ENCODE measurements around the gene ALB. TPM values are rescaled to one million over a fixed set of nuclear protein-coding genes. Genes with fewer than 3 reads are reported as not detected.

ALB gene
- total RNA-seq, 2 experiments from 2014 or later, result 0.47 to 0.63 TPM

- Mint-ChIP-seq H3K4me1 (ENCODE audit: low read depth) (no peaks in the 10 kb centered on the region), H3K27me3 (peaks cover 8% of the 10 kb centered on the region), H3K4me3 (no peak overlapping the region), H3K36me3 (ENCODE audit: low read depth) (no peaks in the 10 kb centered on the region), H3K27ac (no peak overlapping the region), H3K9me3 (no peaks in the 10 kb centered on the region)
- POLR2A ChIA-PET, result no interaction called here
- no peaks in the 10 kb centered on the region for H3K4me1 ChIP-seq (ENCODE audit: insufficient read depth, low read length)
- H3K9me3 ChIP-seq (ENCODE audit: control insufficient read depth in 1 of 2, insufficient read depth in 1 of 2, low read length in 2 of 2), result no peaks in the 10 kb centered on the region
- intact Hi-C loops (cut with DNase I, micrococcal nuclease), result loop anchor here in 1 of 2 experiments (10.0 kb wide), 1 partner anchor 725 kb away; no protein-coding TSS in a partner anchor
- H3K27ac ChIP-seq (ENCODE audit: low read depth in 1 of 2, low read length in 2 of 2), result no peak overlapping the region
- H3K4me3 ChIP-seq (ENCODE audit: low read length), result no peak overlapping the region
- ATAC-seq (ENCODE audit: poor library complexity) (no peak), DNase-seq (no peak)
- TF ChIP-seq CTCF (IDR thresholded peaks at IDR 0.05), result no peak
- peaks cover 0 to 5% of the 10 kb centered on the region in 2 experiments for H3K27me3 ChIP-seq (ENCODE audit: control insufficient read depth in 1 of 2, insufficient read depth in 2 of 2, low read length in 2 of 2)
- H3K36me3 ChIP-seq (ENCODE audit: insufficient read depth, low read length), result no peaks in the 10 kb centered on the region
- CTCF ChIA-PET, result no interaction called here
Observed at GRCh38 chr4:73429826-73430587, 25.9 kb downstream of the ALB start.

GRCh38 chr4:73431813-73432168, 27.7 kb downstream of the ALB start:
- no peaks in the 10 kb centered on the region for H3K36me3 ChIP-seq (ENCODE audit: insufficient read depth, low read length)
- intact Hi-C loops (cut with DNase I, micrococcal nuclease), result loop anchor here in 1 of 2 experiments (10.0 kb wide), 1 partner anchor 727 kb away; no protein-coding TSS in a partner anchor
- Mint-ChIP-seq H3K4me1 (ENCODE audit: low read depth) (no peaks in the 10 kb centered on the region), H3K4me3 (no peak overlapping the region), H3K9me3 (no peaks in the 10 kb centered on the region), H3K27me3 (peaks cover 8% of the 10 kb centered on the region), H3K36me3 (ENCODE audit: low read depth) (no peaks in the 10 kb centered on the region), H3K27ac (no peak overlapping the region)
- H3K4me3 ChIP-seq (ENCODE audit: low read length), result no peak overlapping the region
- ATAC-seq (ENCODE audit: poor library complexity), result no peak
- H3K9me3 ChIP-seq (ENCODE audit: control insufficient read depth in 1 of 2, insufficient read depth in 1 of 2, low read length in 2 of 2), result no peaks in the 10 kb centered on the region
- no peak for DNase-seq
- no peak for TF ChIP-seq CTCF (IDR thresholded peaks at IDR 0.05)
- no peak overlapping the region for H3K27ac ChIP-seq (ENCODE audit: low read depth in 1 of 2, low read length in 2 of 2)
- ChIA-PET CTCF (interaction anchor here (1.5 kb wide), 1 partner anchor 12 kb away, joined by 3 read pairs; no protein-coding TSS in a partner anchor), POLR2A (no interaction called here)
- H3K4me1 ChIP-seq (ENCODE audit: insufficient read depth, low read length), result no peaks in the 10 kb centered on the region
- peaks cover 0 to 5% of the 10 kb centered on the region in 2 experiments for H3K27me3 ChIP-seq (ENCODE audit: control insufficient read depth in 1 of 2, insufficient read depth in 2 of 2, low read length in 2 of 2)

GRCh38 chr4:73432169-73433000, 28.3 kb downstream of the ALB start:
- H3K27ac Mint-ChIP-seq, result no peak overlapping the region
- ATAC-seq (ENCODE audit: poor library complexity), result no peak

More at GRCh38 chr4:73432169-73433000, 28.3 kb downstream of the ALB start:
- H3K27me3 Mint-ChIP-seq, result peaks cover 8% of the 10 kb centered on the region
- ChIA-PET CTCF (interaction anchor here (1.5 kb wide), 1 partner anchor 11 kb away, joined by 3 read pairs; no protein-coding TSS in a partner anchor), POLR2A (no interaction called here)
- intact Hi-C loops (cut with DNase I, micrococcal nuclease), result loop anchor here in 1 of 2 experiments (10.0 kb wide), 1 partner anchor 728 kb away; no protein-coding TSS in a partner anchor
- DNase-seq, result no peak
- H3K9me3 Mint-ChIP-seq, result no peaks in the 10 kb centered on the region
- no peaks in the 10 kb centered on the region for H3K4me1 Mint-ChIP-seq (ENCODE audit: low read depth)
- H3K27ac ChIP-seq (ENCODE audit: low read depth in 1 of 2, low read length in 2 of 2), result no peak overlapping the region
- peaks cover 0 to 5% of the 10 kb centered on the region in 2 experiments for H3K27me3 ChIP-seq (ENCODE audit: control insufficient read depth in 1 of 2, insufficient read depth in 2 of 2, low read length in 2 of 2)
- no peak overlapping the region for H3K4me3 ChIP-seq (ENCODE audit: low read length)
- no peaks in the 10 kb centered on the region for H3K36me3 Mint-ChIP-seq (ENCODE audit: low read depth)
- H3K9me3 ChIP-seq (ENCODE audit: control insufficient read depth in 1 of 2, insufficient read depth in 1 of 2, low read length in 2 of 2), result no peaks in the 10 kb centered on the region
- H3K4me1 ChIP-seq (ENCODE audit: insufficient read depth, low read length), result no peaks in the 10 kb centered on the region
- no peak for TF ChIP-seq CTCF (IDR thresholded peaks at IDR 0.05)
- H3K4me3 Mint-ChIP-seq, result no peak overlapping the region
- no peaks in the 10 kb centered on the region for H3K36me3 ChIP-seq (ENCODE audit: insufficient read depth, low read length)
